Rectal smooth muscle tissue (tissue), 1 donor: Measurements from ENCODE around the gene STON2.
"Not testable (repeated sequence)": the region's sequence is repeated elsewhere in the genome, so short reads cannot be mapped to it uniquely, and the experiment has no call there.

Experiments
- H3K27ac ChIP-seq: one replicate; pipeline ENCODE4 v1.7.0; 2013; ENCODE audit warnings: low read depth, low read length, inconsistent platforms
- H3K27me3 ChIP-seq: one replicate; pipeline ENCODE4 v1.7.0; 2013; ENCODE audit warnings: low read length; ENCODE audit not compliant: control insufficient read depth, insufficient read depth
- H3K36me3 ChIP-seq: one replicate; pipeline ENCODE4 v1.7.0; 2013; ENCODE audit warnings: low read length; ENCODE audit not compliant: control insufficient read depth, insufficient read depth
- H3K4me1 ChIP-seq: one replicate; pipeline ENCODE4 v1.7.0; 2013; ENCODE audit warnings: low read length; ENCODE audit not compliant: control insufficient read depth, insufficient read depth
- H3K4me3 ChIP-seq: one replicate; pipeline ENCODE4 v1.7.0; 2013; ENCODE audit warnings: low read length
- H3K9ac ChIP-seq: one replicate; pipeline ENCODE4 v1.7.0; 2013; ENCODE audit warnings: low read length

The STON2 gene

DNA sequence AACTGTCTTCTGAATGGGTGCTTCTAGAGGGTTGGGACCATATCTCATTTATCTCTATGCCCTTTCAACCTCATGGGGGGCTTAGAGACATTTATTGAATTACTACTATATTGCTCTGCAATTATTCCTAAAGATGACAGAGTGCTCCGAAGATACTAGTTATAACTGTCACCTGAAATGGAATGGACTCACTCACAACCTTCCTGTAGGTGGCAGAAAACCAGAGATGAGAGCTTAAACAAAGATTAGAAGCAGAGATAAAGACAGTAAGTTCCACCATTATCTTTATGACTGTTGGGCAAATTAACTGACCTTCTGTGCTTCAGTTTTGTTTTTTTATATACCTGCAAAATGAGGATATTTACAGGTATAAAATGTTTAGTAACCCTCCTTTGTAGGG is 147.8 kb downstream of the STON2 start:
- Histone ChIP-seq H3K9ac (no peak overlapping the region), H3K4me3 (no peak overlapping the region), H3K27me3 (no peaks in the 10 kb centered on the region), H3K36me3 (no peaks in the 10 kb centered on the region), H3K27ac (no peak overlapping the region), H3K4me1 (no peaks in the 10 kb centered on the region)

DNA sequence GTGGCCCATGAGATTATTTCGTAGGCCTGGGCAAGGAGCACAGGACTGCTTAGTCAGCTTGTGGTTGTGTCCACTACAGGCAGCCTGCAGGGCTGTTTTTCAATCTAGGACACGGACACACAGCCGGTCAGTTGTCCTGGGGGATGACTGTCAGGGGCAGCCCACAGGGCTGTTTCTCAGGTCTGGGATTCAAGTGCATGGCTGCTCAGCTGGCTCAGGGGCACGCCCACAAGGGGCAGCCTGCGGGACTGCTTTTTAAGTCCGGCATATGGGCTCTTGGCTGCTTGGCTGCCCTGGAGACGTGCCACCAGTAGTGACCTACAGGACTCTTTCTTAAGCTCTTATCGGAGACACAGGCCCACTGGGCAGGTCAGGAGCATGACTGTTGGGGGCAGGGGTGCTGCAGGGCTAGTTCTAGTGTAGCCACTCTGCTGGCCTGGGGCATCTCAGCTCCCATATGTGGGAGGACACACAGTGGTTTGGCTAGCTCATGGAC is 152.8 kb downstream of the STON2 start:
- H3K4me1 ChIP-seq = no peaks in the 10 kb centered on the region
- H3K9ac ChIP-seq = no peak overlapping the region
- H3K4me3 ChIP-seq = no peak overlapping the region
- H3K27ac ChIP-seq = no peak overlapping the region
- H3K36me3 ChIP-seq = no peaks in the 10 kb centered on the region
- no peaks in the 10 kb centered on the region for H3K27me3 ChIP-seq

DNA sequence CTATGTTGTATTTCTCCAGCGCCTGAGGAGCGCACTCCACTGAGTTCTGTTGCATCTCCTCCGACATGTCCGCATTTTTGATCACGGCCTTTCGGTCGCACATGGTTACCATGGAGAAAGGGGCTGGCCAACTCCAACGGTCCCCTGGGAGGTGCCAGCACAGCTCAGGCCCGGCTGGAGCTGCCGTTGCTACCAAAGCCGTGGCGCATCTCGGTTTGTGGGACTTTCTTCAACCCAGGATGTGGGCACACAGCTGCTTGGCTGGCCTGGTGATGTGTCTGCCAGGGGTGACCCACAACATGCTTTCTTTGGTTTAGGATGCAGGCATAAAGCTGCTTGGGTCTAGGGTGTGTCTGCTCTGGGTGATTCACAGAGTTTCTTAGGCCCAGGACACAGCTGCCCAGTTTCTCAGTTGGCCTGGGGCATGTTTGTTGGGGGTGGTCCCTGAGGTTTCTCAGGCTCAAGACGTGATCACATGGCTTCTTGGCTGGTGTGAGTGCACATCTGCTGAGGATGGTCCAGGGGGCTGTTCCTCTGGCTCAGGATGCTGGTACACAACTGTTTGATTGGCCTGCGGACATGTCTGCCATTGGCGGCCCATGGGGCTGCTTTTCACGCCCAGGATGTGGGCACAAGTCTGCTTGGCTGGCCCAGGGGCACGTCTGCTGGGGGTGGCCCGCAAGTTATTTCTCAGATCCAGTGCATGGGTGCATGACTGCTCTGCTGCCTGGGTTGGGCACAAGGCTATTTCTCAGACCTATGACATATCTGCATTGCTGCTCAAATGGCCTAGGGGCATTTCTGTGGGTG is 153.5 kb downstream of the STON2 start:
- Histone ChIP-seq H3K27ac (no peak overlapping the region), H3K9ac (no peak overlapping the region), H3K4me1 (no peaks in the 10 kb centered on the region)

DNA sequence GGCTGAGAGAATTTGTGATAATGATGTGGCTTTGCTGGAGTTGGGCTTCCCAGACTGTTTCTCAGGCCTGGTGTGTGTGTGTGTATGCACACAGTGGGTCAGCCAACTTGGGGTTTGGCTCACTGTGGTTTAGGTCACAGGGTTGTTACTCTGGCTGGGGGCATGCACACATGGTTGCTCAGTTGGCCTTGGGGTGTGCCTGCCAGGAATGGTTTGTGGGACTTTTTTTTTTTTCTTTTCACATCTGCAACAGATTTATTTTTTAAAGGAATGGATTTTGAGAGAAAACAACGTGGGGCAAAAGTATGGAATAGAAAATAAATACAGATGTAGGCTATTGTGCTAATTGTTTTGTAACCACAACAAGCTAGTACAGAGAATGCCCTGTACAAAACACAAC is 154.4 kb downstream of the STON2 start:
- H3K9ac ChIP-seq = no peak overlapping the region
- H3K27ac ChIP-seq = no peak overlapping the region
- no peaks in the 10 kb centered on the region for H3K4me1 ChIP-seq
- no peaks in the 10 kb centered on the region for H3K36me3 ChIP-seq
- no peak overlapping the region for H3K4me3 ChIP-seq
- H3K27me3 ChIP-seq = no peaks in the 10 kb centered on the region

More for the DNA sequence above, 153.5 kb downstream of the STON2 start:
- H3K36me3 ChIP-seq = no peaks in the 10 kb centered on the region
- H3K4me3 ChIP-seq = no peak overlapping the region
- H3K27me3 ChIP-seq = no peaks in the 10 kb centered on the region

DNA sequence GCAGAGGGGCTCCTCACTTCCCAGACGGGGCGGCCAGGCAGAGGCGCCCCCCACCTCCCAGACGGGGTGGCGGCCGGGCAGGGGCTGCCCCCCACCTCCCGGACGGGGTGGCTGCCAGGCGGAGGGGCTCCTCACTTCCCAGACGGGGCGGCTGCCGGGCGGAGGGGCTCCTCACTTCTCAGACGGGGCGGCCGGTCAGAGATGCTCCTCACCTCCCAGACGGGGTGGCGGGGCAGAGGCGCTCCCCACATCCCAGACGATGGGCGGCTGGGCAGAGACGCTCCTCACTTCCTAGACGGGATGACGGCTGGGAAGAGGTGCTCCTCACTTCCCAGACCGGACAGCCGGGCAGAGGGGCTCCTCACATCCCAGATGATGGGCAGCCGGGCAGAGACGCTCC is 155.7 kb downstream of the STON2 start:
- not testable (repeated sequence) for H3K27ac ChIP-seq, H3K36me3 ChIP-seq, H3K27me3 ChIP-seq, H3K4me1 ChIP-seq, H3K4me3 ChIP-seq, H3K9ac ChIP-seq

DNA sequence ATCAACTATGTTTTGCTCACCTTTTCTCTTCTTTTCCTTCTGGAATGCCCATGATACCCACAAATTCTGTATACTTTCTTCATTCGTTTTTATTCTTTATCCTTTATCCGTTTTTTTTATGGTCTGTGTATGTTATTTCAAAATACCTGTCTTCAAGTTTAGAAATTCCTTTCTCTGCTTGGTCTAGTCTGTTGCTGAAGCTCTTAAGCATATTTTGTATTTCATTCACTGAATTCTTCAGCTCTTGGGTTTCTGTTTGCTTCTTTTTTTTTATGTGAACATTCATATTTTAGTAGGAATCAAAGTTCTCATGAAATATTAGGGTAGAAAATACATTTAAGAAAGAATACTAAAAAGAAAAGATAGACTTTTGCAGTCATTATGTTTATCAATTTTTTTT is 156.6 kb downstream of the STON2 start:
- Histone ChIP-seq H3K4me1 (no peaks in the 10 kb centered on the region), H3K9ac (no peak overlapping the region), H3K27me3 (no peaks in the 10 kb centered on the region), H3K36me3 (no peaks in the 10 kb centered on the region), H3K27ac (no peak overlapping the region), H3K4me3 (no peak overlapping the region)

DNA sequence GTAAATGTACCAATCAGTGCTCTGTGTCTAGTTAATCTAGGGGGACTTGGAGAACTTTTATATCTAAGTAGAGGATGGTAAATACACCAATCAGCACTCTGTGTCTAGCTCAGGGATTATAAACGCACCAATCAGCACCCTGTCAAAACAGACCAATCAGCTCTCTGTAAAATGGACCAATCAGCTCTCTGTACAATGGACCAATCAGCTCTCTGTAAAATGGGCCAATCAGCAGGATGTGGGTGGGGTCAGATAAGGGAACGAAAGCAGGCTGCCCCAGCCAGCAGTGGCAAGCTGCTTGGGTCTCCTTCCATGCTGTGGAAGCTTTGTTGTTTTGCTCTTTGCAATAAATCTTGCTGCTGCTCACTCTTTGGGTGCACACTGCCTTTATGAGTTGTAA is 163.3 kb downstream of the STON2 start:
- H3K4me1 ChIP-seq, H3K27me3 ChIP-seq, H3K36me3 ChIP-seq, H3K27ac ChIP-seq, H3K4me3 ChIP-seq, H3K9ac ChIP-seq: not testable (repeated sequence)

DNA sequence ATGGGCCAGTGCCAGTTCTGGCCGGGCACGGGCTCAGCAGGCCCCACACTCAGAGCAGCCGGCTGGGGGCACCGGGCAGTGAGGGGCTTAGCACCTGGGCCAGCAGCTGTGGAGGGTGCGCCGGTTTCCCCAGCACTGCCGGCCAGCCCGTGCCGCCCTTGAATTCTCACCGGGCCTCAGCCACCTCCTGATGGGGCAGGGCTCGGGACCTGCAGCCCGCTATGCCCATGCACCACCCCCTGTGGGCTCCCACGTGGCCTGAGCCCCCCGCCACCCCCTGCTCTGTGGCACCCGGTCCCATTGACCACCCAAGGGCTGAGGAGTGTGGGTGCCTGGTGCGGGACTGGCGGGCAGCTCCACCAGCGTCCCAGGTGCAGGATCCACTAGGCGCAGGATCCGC is 164.0 kb downstream of the STON2 start:
- no peaks in the 10 kb centered on the region for H3K4me1 ChIP-seq
- no peak overlapping the region for H3K9ac ChIP-seq
- no peaks in the 10 kb centered on the region for H3K36me3 ChIP-seq
- no peak overlapping the region for H3K27ac ChIP-seq
- no peak overlapping the region for H3K4me3 ChIP-seq
- H3K27me3 ChIP-seq = no peaks in the 10 kb centered on the region

DNA sequence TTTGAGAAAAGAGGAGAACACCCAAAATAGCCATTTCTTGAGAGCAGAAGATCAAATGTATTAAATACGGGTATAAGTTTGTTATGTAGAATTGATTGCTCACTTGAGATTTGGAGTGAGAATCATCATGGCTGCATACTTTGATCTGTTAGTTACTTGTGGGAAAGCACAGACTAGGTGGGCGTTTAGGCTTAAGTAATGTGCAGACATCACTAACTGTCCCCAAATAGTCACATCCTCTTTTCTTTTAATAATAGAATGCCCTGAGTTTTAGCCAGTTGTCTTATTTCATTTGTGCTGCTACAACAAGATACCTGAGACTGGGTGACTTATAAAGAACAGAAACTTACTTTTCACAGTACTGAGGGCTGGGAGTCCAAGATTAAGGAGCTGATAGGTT is 165.0 kb downstream of the STON2 start:
- no peak overlapping the region for H3K4me3 ChIP-seq
- no peaks in the 10 kb centered on the region for H3K4me1 ChIP-seq
- no peaks in the 10 kb centered on the region for H3K36me3 ChIP-seq
- H3K27ac ChIP-seq = no peak overlapping the region
- H3K27me3 ChIP-seq = no peaks in the 10 kb centered on the region
- no peak overlapping the region for H3K9ac ChIP-seq

DNA sequence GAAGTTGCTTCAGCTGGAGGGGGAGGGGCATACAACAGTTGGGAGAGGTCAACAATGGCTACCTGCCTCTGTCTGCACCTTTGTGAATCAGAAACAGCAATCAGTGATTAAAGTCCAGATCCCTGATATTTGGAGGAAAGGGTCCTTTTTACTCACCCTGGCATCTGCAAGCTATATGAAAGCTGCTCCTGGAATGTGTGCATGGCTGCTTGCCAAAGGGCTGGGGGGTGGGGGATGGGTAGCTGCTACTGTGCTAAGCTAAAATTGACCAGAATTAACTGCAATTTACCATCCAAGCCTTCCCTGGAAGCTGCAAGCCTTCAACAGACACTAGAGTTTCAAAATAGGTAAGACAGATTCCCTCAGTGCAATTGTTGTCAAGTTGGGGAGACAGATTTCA is 165.8 kb downstream of the STON2 start:
- Histone ChIP-seq H3K27me3 (no peaks in the 10 kb centered on the region), H3K27ac (no peak overlapping the region), H3K9ac (no peak overlapping the region), H3K36me3 (no peaks in the 10 kb centered on the region), H3K4me1 (no peaks in the 10 kb centered on the region), H3K4me3 (no peak overlapping the region)

DNA sequence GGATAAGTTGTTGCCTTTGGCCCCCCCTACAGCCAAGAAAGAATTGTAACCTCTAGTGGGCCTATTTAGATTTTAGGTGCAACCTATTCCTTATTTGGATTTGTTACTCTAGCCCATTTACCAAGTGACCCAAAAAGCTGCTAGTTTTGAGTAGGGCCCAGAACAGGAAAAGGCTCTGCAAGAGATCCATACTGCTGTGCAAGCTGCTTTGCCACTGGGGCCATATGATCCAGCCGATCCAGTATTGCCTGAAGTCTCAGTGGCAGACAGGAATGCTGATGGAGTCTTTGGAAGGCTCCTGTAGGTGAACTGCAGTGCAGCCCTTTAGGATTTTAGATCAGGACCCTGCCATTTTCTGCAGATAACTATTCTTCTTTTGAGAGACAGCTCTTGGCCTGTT is 166.5 kb downstream of the STON2 start:
- Histone ChIP-seq H3K4me1 (no peaks in the 10 kb centered on the region), H3K27me3 (no peaks in the 10 kb centered on the region), H3K9ac (no peak overlapping the region), H3K36me3 (no peaks in the 10 kb centered on the region), H3K4me3 (no peak overlapping the region), H3K27ac (no peak overlapping the region)

DNA sequence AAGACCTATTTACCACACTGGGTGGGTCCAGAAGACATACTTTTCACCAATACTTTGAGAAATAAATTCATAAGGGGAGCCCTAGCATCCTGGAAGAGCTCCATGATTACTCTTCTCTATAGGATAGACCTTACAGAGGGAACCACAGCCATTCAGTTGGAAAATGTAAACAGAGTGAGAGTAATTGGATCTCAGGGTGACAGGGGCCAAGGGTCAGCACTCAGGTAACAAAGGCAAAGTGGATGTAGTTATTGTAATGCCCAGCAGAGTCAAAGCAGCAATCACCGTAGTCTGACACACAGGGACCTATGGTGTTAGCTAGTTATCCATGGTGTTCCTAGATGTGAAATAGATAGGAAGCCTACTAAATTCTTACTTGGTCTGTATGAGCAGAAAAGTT is 168.6 kb downstream of the STON2 start:
- H3K36me3 ChIP-seq = no peaks in the 10 kb centered on the region
- no peaks in the 10 kb centered on the region for H3K27me3 ChIP-seq
- no peak overlapping the region for H3K9ac ChIP-seq
- no peaks in the 10 kb centered on the region for H3K4me1 ChIP-seq
- no peak overlapping the region for H3K27ac ChIP-seq
- no peak overlapping the region for H3K4me3 ChIP-seq

DNA sequence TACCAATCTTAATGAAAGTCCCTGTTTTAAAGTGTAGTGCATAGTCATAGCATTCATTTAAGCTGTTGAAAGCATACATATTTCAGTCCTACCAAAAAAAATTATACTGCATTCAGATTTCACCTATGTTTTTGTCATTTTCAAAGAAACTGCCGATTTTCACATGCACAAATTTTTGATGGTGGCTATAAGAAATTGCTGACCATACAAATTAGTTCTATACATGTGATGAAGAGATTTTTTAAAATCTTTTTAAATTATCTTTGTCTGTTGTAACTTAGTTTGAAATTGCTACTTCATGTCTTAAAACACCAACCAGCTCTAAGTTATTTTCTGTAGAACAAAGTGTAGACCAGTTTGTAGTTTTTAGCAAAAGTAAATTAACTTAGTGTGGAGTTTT is 175.9 kb downstream of the STON2 start:
- Histone ChIP-seq H3K4me1 (peaks cover 2% of the 10 kb centered on the region), H3K36me3 (no peaks in the 10 kb centered on the region), H3K27me3 (no peaks in the 10 kb centered on the region), H3K9ac (no peak overlapping the region), H3K4me3 (no peak overlapping the region), H3K27ac (no peak overlapping the region)
